Fibroblast of villous mesenchyme (primary cell): ENCODE data around the gene TEX2. TPM values are rescaled to one million over a fixed set of nuclear protein-coding genes. Genes with fewer than 3 reads are reported as not detected.

Source experiments
- DNase-seq: peaks from one replicate; pipeline ENCODE4 v3.0.0-alpha.2; 2010; ENCODE audit warnings: low read depth
- H3K4me3 ChIP-seq: 2 replicates; pipeline ENCODE4 v1.5.1; 2011; ENCODE audit warnings: low read depth, mild to moderate bottlenecking, low read length
- total RNA-seq: library from RNA; depleted of rRNA; stranded (reverse); fragments of >200 nt; gene quantifications from 2 replicates; pipeline ENCODE4 v1.2.3, GENCODE V29; 2012
- TF ChIP-seq, protein P1 (sequence below): IDR thresholded peaks from 2 replicates; pipeline ENCODE4 v1.5.1; 2012; ENCODE audit warnings: low read depth, mild to moderate bottlenecking, low read length; ENCODE audit not compliant: insufficient read depth

The TEX2 gene
- total RNA-seq, 1 donor: 45.8 TPM

DNA sequence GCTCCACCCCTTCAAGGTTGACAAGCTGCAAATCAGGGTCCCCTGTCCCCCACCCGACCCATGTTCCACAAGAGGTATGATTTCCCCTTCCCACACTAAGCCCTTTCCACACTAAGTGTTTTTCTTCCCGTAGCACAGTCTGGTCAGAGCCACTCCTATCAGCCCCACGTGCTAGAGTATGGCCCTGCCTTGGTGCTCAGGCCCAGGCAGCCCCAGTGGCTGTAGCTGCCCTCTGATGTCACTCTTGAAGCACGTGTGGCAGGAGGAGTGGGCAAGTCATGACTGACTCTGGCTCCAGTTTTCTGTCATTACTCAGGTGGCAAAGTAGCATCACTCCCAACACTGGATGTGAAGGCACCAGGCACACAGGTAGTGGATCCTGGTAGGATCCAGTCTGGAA, 97.7 kb downstream of the TEX2 start:
- no peak overlapping the region for H3K4me3 ChIP-seq
- DNase-seq: no peak
- TF ChIP-seq, protein P1, sequence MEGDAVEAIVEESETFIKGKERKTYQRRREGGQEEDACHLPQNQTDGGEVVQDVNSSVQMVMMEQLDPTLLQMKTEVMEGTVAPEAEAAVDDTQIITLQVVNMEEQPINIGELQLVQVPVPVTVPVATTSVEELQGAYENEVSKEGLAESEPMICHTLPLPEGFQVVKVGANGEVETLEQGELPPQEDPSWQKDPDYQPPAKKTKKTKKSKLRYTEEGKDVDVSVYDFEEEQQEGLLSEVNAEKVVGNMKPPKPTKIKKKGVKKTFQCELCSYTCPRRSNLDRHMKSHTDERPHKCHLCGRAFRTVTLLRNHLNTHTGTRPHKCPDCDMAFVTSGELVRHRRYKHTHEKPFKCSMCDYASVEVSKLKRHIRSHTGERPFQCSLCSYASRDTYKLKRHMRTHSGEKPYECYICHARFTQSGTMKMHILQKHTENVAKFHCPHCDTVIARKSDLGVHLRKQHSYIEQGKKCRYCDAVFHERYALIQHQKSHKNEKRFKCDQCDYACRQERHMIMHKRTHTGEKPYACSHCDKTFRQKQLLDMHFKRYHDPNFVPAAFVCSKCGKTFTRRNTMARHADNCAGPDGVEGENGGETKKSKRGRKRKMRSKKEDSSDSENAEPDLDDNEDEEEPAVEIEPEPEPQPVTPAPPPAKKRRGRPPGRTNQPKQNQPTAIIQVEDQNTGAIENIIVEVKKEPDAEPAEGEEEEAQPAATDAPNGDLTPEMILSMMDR: no peak

DNA sequence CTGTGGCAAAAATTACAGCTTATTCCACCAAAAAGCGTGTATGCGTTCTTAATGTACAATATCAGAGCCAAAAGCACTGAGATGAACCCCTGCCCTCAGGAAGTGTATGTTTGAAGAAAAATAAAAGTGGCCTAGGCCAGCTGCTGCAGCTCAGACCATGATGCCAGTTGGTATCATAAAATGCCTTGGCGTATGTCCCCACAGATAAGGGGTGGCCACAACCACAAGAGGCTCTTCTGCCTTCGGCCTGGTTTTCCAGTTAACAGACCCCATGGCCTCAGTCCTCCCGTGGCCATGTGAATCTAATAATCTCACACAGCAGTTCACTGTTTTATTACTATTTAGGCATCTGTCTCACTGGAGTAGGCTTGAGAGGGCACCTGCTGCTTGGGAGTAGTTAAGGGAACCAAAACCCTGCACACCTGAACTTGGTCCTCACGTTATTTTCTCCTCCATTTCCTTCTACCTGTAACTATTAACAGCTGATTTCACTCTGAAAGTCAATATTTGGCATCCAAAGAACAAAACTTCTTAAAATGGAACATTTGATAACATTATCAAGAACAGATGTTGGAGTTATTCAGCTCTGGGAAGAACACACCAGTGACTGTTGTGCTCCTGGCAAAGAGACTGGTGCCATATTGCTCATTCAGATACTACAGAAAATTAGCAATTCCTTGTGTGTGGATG, 98.3 kb downstream of the TEX2 start:
- no peak for DNase-seq
- TF ChIP-seq, protein P1: no peak
- H3K4me3 ChIP-seq: no peak overlapping the region

DNA sequence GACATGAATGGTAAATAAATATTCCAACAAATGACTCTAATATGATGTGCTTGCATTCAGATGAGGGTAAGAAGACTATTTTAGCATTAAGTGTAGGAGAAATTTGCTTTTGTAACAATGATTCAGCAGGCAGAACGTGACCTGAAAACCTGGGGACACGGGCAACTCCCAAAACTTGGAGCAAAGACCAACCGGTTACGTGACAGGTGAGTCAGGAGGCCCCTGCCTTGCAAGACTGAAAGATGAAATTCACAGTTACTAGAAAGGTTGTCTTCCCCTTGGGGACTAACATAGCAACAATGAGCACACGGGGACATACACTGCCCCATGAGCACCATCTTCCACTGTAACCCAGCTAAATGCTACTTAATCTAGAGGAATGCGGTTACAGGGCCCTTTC, 99.6 kb downstream of the TEX2 start:
- TF ChIP-seq, protein P1: no peak
- H3K4me3 ChIP-seq: no peak overlapping the region
- no peak for DNase-seq

DNA sequence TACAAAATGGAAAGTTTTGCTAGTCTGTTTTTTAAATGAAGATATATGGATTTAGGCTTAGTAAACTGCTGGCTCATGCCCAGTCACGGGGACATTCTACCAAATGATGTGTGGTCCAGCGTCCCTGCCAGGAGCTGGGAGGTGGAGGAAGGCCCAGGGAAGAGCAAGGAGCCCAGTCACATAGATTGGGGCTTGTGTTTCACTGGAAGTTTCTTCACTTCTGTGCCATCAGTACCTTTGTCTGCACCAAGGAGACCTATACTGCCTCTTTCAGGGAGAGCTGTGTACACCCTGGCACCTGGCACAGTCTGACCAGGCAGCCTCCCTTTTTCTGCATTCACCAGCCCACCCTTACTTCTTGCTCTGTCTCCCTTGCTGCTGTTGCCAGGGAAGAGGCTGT, 100.5 kb downstream of the TEX2 start:
- no peak overlapping the region for H3K4me3 ChIP-seq
- no peak for DNase-seq
- TF ChIP-seq, protein P1: no peak

DNA sequence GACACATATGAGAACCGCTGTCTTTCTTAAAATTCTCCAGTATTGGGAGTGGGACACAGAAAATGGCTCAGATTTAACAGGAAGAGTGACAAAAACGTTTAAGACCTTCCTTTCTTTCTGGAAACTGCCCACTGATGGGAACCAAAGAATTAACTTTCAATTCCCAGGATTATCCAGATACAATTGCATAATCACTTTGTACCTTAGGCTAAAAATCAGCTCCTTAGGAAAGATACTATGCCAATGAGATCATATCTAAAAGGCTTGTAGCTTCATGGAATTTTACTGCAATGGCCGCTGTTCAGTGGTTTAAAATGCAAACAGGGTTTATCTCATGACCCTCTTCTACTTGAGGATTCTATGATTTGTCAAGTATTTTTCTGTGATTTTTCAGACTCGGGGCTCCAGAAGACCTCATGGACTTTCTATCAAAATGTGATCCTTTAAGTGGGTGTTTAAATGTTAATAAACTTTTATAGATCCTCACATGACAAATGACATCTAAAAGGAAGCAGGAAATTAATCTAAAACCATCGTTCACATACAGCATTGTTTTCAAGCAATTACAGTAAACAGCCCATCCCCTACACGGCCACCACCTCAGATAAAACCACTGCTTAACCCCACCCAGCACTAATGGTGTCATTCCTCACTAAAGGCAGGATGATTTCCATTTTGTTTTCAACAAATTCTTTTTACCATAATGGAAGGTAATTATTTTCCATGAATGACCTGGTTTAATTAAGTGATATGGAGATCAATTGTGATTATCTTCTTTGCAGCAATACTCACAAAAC, 101.5 kb downstream of the TEX2 start:
- TF ChIP-seq, protein P1: no peak
- H3K4me3 ChIP-seq: no peak overlapping the region
- peak; percentile 84 for DNase-seq

DNA sequence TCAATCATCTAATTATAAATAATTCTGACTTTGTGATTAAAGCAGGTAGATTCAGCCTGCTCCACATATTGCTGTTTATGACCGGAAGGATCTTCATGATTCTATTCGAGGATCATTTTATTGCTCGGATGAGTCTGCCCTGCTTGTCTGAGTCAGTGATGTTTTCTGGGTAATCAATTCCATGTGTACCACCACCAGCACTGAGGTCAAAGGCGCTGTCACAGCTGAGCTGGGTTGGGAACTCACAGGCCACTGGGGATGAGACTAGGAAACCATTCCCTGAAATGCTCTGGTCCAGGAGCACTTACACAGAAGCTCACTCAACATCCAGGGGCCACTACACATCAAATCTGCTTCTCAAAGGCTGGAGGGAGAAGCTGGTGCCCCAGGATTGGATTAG, 102.7 kb downstream of the TEX2 start:
- TF ChIP-seq, protein P1: no peak
- no peak overlapping the region for H3K4me3 ChIP-seq
- no peak for DNase-seq
